IMR-90 (cell line): ENCODE data around the gene KLHL29. TPM values are rescaled to one million over a fixed set of nuclear protein-coding genes. Genes with fewer than 3 reads are reported as not detected.

Experiments used
- ATAC-seq: fragments of 200-7000 bp; cut with Tn5 transposase; 2 replicates; pipeline ENCODE4 v1.9.1; 2020; ENCODE audit warnings: low read depth, mild to moderate bottlenecking, moderate library complexity
- BruUV-seq: library from RNA; stranded (reverse); fragments of 400-500 nt; replicated peaks from 2 replicates; lab custom pipeline; 2021; lab: Mats Ljungman, UMichigan
- CTCF ChIA-PET: fragments of 300-600 bp; formaldehyde crosslinking; extraction: SDS; loops from one replicate; lab custom pipeline; 2021; ENCODE audit warnings: antibody characterized with exemption; lab: Yijun Ruan, JAX
- POLR2A ChIA-PET: fragments of 300-600 bp; sonication (Branson Sonifier 250); formaldehyde crosslinking; loops from one replicate; lab custom pipeline; 2022; ENCODE audit warnings: antibody characterized with exemption; ENCODE audit not compliant: unreplicated experiment; lab: Charles Lee
- DNase-seq: peaks from one replicate; pipeline ENCODE4 v3.0.0; 2013
- H2AFZ ChIP-seq: replicated peaks from 2 replicates; pipeline ENCODE3; 2013; ENCODE audit warnings: low read length, mild to moderate bottlenecking; ENCODE audit not compliant: poor library complexity
- H2AK5ac ChIP-seq: 2 replicates; pipeline ENCODE4 v1.6.1; 2013; ENCODE audit warnings: low read depth, low read length, inconsistent platforms
- H2AK9ac ChIP-seq: replicated peaks from 2 replicates; pipeline ENCODE3; 2013; ENCODE audit warnings: mild to moderate bottlenecking, low read depth, low read length, moderate library complexity; ENCODE audit not compliant: poor library complexity
- H2BK120ac ChIP-seq: 2 replicates; pipeline ENCODE4 v1.6.1; 2013; ENCODE audit warnings: low read depth, low read length, inconsistent platforms
- H2BK15ac ChIP-seq: 3 replicates; pipeline ENCODE4 v1.6.1; 2013; ENCODE audit warnings: low read depth, low read length, inconsistent platforms
- H2BK20ac ChIP-seq: 2 replicates; pipeline ENCODE4 v1.6.1; 2013; ENCODE audit warnings: low read depth, mild to moderate bottlenecking, inconsistent platforms, low read length, moderate library complexity
- H2BK5ac ChIP-seq: 2 replicates; pipeline ENCODE4 v1.6.1; 2013; ENCODE audit warnings: mild to moderate bottlenecking, low read depth, low read length, inconsistent platforms; ENCODE audit not compliant: poor library complexity, severe bottlenecking
- H3K14ac ChIP-seq: replicated peaks from 2 replicates; pipeline ENCODE4 v1.6.1; 2013; ENCODE audit warnings: low read depth, low read length, inconsistent platforms
- H3K18ac ChIP-seq: 2 replicates; pipeline ENCODE4 v1.6.1; 2013; ENCODE audit warnings: low read depth, low read length, control low read depth
- H3K23ac ChIP-seq: 2 replicates; pipeline ENCODE4 v1.6.1; 2013; ENCODE audit warnings: low read depth, low read length, inconsistent platforms
- H3K27ac ChIP-seq: 2 replicates; pipeline ENCODE4 v1.5.1; 2013; ENCODE audit warnings: mild to moderate bottlenecking, control low read depth, low read length; ENCODE audit not compliant: insufficient read depth
- H3K27me3 ChIP-seq: 2 replicates; pipeline ENCODE4 v1.6.1; 2013; ENCODE audit warnings: low read length; ENCODE audit not compliant: control insufficient read depth, insufficient read depth
- H3K36me3 ChIP-seq: 2 replicates; pipeline ENCODE4 v1.6.1; 2013; ENCODE audit warnings: low read length, mixed read lengths; ENCODE audit not compliant: control insufficient read depth, insufficient read depth
- H3K4ac ChIP-seq: 2 replicates; pipeline ENCODE4 v1.6.1; 2013; ENCODE audit warnings: low read depth, low read length, inconsistent platforms
- H3K4me1 ChIP-seq: 2 replicates; pipeline ENCODE4 v1.6.1; 2013; ENCODE audit warnings: low read length, mixed read lengths; ENCODE audit not compliant: control insufficient read depth, insufficient read depth
- H3K4me2 ChIP-seq: 2 replicates; pipeline ENCODE4 v1.6.1; 2013; ENCODE audit warnings: low read depth, mild to moderate bottlenecking, control low read depth, low read length, moderate library complexity
- H3K4me3 ChIP-seq: 2 replicates; pipeline ENCODE4 v1.5.1; 2013; ENCODE audit warnings: low read depth, mild to moderate bottlenecking, control low read depth, low read length, moderate library complexity; ENCODE audit not compliant: insufficient read depth
- H3K56ac ChIP-seq: 2 replicates; pipeline ENCODE4 v1.6.1; 2013; ENCODE audit warnings: low read length, inconsistent platforms; ENCODE audit not compliant: insufficient read depth; ENCODE audit errors: extremely low read depth
- H3K79me1 ChIP-seq, 2 experiments: 2 replicates each; pipeline ENCODE4 v1.6.1; 2013; ENCODE audit warnings: low read length in 2 of 2, inconsistent platforms in 1 of 2, low read depth in 1 of 2
- H3K9ac ChIP-seq: 2 replicates; pipeline ENCODE4 v1.6.1; 2013; ENCODE audit warnings: low read depth, low read length, control low read depth
- H3K9me1 ChIP-seq: 2 replicates; pipeline ENCODE4 v1.6.1; 2013; ENCODE audit warnings: low read length, inconsistent platforms; ENCODE audit not compliant: insufficient read depth
- H3K9me3 ChIP-seq: 2 replicates; pipeline ENCODE4 v1.6.1; 2013; ENCODE audit warnings: low read length; ENCODE audit not compliant: control insufficient read depth, insufficient read depth
- H4K20me1 ChIP-seq: 2 replicates; pipeline ENCODE4 v1.6.1; 2013; ENCODE audit warnings: low read length, inconsistent platforms; ENCODE audit not compliant: insufficient read depth
- H4K5ac ChIP-seq: 2 replicates; pipeline ENCODE4 v1.6.1; 2013; ENCODE audit warnings: mild to moderate bottlenecking, low read depth, low read length, control low read depth
- H4K8ac ChIP-seq, 2 experiments: 2 replicates each; pipeline ENCODE4 v1.6.1; 2013; ENCODE audit warnings: low read depth in 2 of 2, low read length in 2 of 2, control low read depth in 1 of 2, inconsistent platforms in 1 of 2
- H4K91ac ChIP-seq: 2 replicates; pipeline ENCODE4 v1.6.1; 2013; ENCODE audit warnings: low read depth, low read length, inconsistent platforms; ENCODE audit not compliant: insufficient read depth
- MXI1 ChIP-seq: IDR thresholded peaks from 2 replicates; pipeline ENCODE4 v1.6.1; 2012; ENCODE audit warnings: low read depth, mild to moderate bottlenecking, low read length, moderate library complexity, borderline replicate concordance
- USF2 ChIP-seq: fragments of 150-350 bp; IDR thresholded peaks from 2 replicates; pipeline ENCODE4 v1.6.1; 2017; ENCODE audit warnings: mild to moderate bottlenecking, antibody characterized with exemption, low read length, low read depth
- WGBS, 2 experiments: methylation state at CpG; one replicate each; pipeline versions ENCODE4 v1.1.5 to v1.1.7; 2013; ENCODE audit warnings: missing lambda C conversion rate in 2 of 2; ENCODE audit not compliant: insufficient read length in 1 of 2; ENCODE audit errors: extremely low coverage in 2 of 2; 5-methylcytosine and 5-hydroxymethylcytosine counted together
- dilution Hi-C: fragments of 300-500 bp; cut with HindIII; formaldehyde crosslinking; loops from one replicate; pipeline ENCODE4 v1.14.3; 2018; ENCODE audit warnings: low sequenced_read_pairs; ENCODE audit not compliant: unreplicated experiment
- in situ Hi-C: fragments of 300-500 bp; cut with MboI; formaldehyde crosslinking; loops from 3 replicates; pipeline ENCODE4 v1.14.3; 2019; ENCODE audit warnings: low sequenced_read_pairs, inconsistent platforms, mixed read lengths
- intact Hi-C: fragments of 100-400 bp; cut with micrococcal nuclease; formaldehyde crosslinking; loops from 2 replicates; pipeline ENCODE4 v1.10.0; 2022
- polyA plus RNA-seq, 3 experiments: library from polyadenylated mRNA; depleted of rRNA; stranded (reverse); fragments of >200 nt; gene quantifications; 2 replicates each; pipeline ENCODE4 v1.2.3, GENCODE V29; 2012; ENCODE audit warnings: low replicate concordance in 1 of 3
- total RNA-seq: library from RNA; depleted of rRNA; stranded (reverse); fragments of >200 nt; gene quantifications from 2 replicates; pipeline ENCODE4 v1.2.3, GENCODE V29; 2012

Gene KLHL29
- total and polyA plus RNA-seq, 2 of the 4 experiments (the other 2 are of a cell fraction): 2.0 to 8.0 TPM

GRCh38 chr2:23548143-23548769 lies 163.3 kb downstream of the KLHL29 start:
- Histone ChIP-seq H3K4me3 (no peak overlapping the region), H3K4me1 (peaks cover 20% of the 10 kb centered on the region), H3K9ac (no peak overlapping the region), H3K14ac (no peak overlapping the region), H2BK15ac (no peak overlapping the region), H3K27me3 (no peaks in the 10 kb centered on the region), H2AK9ac (no peak overlapping the region), H3K9me3 (no peaks in the 10 kb centered on the region), H3K27ac (no peak overlapping the region), H3K4ac (no peak overlapping the region), H2BK5ac (no peak overlapping the region), H3K9me1 (peaks cover 7% of the 10 kb centered on the region; the same call in 1 of the 2 replicates), H4K5ac (no peak overlapping the region), H4K8ac (no peak overlapping the region), H3K18ac (no peak overlapping the region), H2BK120ac (no peak overlapping the region), H3K79me1 (peaks cover 0 to 5% of the 10 kb centered on the region in 2 experiments; a peak in 2 of 4 replicates), H2AK5ac (0 out of 2 replicates have a peak overlapping the region, but pooled peaks have one; percentile 72), H3K4me2 (no peak overlapping the region), H4K20me1 (no peaks in the 10 kb centered on the region), H4K91ac (no peak overlapping the region), H2BK20ac (no peak overlapping the region), H3K56ac (no peak overlapping the region), H3K36me3 (no peaks in the 10 kb centered on the region), H3K23ac (no peak overlapping the region), H2AFZ (no peak overlapping the region)
- 93% methylated on average over 5 of the region's 14 CpGs; no CpG with 5 or more reads in 1 of the 2 experiments for WGBS, 2 experiments
- POLR2A ChIA-PET: no interaction called here
- TF ChIP-seq MXI1 (no peak), USF2 (peak; percentile 57; the same call in 1 of the 2 replicates)
- no peak for ATAC-seq
- in situ Hi-C loops: no loop called here
- intact Hi-C loops: loop anchor here (5.0 kb wide), 1 partner anchor 161 kb away; the partner anchor contains the start of gene KLHL29
- no peak for DNase-seq
- dilution Hi-C loops: no loop called here
- no TSS peak for BruUV-seq
- CTCF ChIA-PET: no interaction called here
